Activated T-cell treated with anti-CD3 and anti-CD28 coated beads, Interleukin-2, amount 50 U/mL, for 24 hours (primary cell): ENCODE results near the gene SFI1.
"Not testable (repeated sequence)": the region's sequence is repeated elsewhere in the genome, so short reads cannot be mapped to it uniquely, and the experiment has no call there.

ENCODE experiments used
- DNase-seq: peaks from one replicate; pipeline ENCODE4 v3.0.0-alpha.2; 2020
- H3K27ac Mint-ChIP-seq: 2 replicates; pipeline ENCODE4 v1.8.0; 2020; ENCODE audit warnings: mild to moderate bottlenecking, mixed read lengths
- H3K27me3 Mint-ChIP-seq: 2 replicates; pipeline ENCODE4 v1.8.0; 2020; ENCODE audit warnings: mixed read lengths
- H3K36me3 Mint-ChIP-seq: 2 replicates; pipeline ENCODE4 v1.8.0; 2020; ENCODE audit warnings: low read depth, mixed read lengths
- H3K4me1 Mint-ChIP-seq: 2 replicates; pipeline ENCODE4 v1.8.0; 2020; ENCODE audit warnings: low read depth, mixed read lengths
- H3K4me3 Mint-ChIP-seq: 2 replicates; pipeline ENCODE4 v1.8.0; 2020; ENCODE audit warnings: mild to moderate bottlenecking, moderate library complexity, mixed read lengths
- H3K9me3 Mint-ChIP-seq: 2 replicates; pipeline ENCODE4 v1.8.0; 2020; ENCODE audit warnings: mixed read lengths

SFI1 gene

GRCh38 chr22:31507517-31507916 lies 11.2 kb downstream of the SFI1 start:
- H3K27me3 Mint-ChIP-seq, H3K9me3 Mint-ChIP-seq, DNase-seq, H3K4me3 Mint-ChIP-seq: not testable (repeated sequence)
- Mint-ChIP-seq H3K36me3 (peaks cover 86% of the 10 kb centered on the region), H3K4me1 (peaks cover 65% of the 10 kb centered on the region), H3K27ac (peak overlapping the region; percentile 19)

GRCh38 chr22:31508536-31508935 lies 12.2 kb downstream of the SFI1 start:
- no peak for DNase-seq
- H3K9me3 Mint-ChIP-seq: no peaks in the 10 kb centered on the region
- H3K4me3 Mint-ChIP-seq: no peak overlapping the region
- peaks cover 59% of the 10 kb centered on the region for H3K4me1 Mint-ChIP-seq
- H3K36me3 Mint-ChIP-seq: peaks cover 84% of the 10 kb centered on the region
- peak overlapping the region; percentile 85 for H3K27ac Mint-ChIP-seq
- no peaks in the 10 kb centered on the region for H3K27me3 Mint-ChIP-seq

DNA sequence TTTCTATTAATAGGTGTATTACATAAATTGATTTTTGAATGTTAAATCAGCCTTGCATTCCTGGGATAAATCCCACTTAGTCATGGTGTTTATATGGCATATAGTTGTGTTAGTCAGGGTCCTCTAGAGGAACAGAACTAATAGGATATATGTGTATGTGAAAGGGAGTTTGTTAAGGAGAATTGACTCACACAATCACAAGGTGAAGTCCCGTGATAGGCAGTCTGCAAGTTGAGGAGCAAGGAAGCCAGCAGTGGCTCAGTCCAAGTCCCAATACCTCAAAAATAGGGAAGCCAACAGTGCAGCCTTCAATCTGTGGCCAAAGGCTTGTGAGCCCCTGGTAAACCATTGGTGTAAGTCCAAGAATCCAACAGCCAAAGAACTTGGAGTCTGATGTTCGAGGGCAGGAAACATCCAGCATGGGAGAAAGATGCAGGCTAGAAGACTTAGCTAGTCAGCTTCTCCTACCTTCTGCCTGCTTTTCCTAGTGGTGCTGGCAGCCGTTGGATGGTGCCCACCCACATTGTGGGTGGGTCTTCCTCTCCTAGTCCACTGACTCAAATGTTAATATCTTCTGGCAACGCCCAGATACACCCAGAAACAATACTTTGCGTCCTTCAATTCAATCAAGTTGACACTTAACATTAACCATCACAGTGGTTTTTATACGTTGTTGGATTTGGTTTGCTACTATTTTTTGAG lies 12.9 kb downstream of the SFI1 start:
- H3K4me3 Mint-ChIP-seq: no peak overlapping the region
- H3K4me1 Mint-ChIP-seq: peaks cover 54% of the 10 kb centered on the region
- DNase-seq: no peak
- H3K27ac Mint-ChIP-seq: peak overlapping the region; percentile 85
- no peaks in the 10 kb centered on the region for H3K27me3 Mint-ChIP-seq
- peaks cover 84% of the 10 kb centered on the region for H3K36me3 Mint-ChIP-seq
- no peaks in the 10 kb centered on the region for H3K9me3 Mint-ChIP-seq

- Mint-ChIP-seq H3K4me3 (no peak overlapping the region), H3K36me3 (peaks cover 85% of the 10 kb centered on the region), H3K4me1 (peaks cover 67% of the 10 kb centered on the region), H3K27ac (peak overlapping the region; percentile 41), H3K27me3 (no peaks in the 10 kb centered on the region), H3K9me3 (peaks cover 2% of the 10 kb centered on the region)
- no peak for DNase-seq
These were observed 23.7 kb downstream of the SFI1 start for GRCh38 chr22:31520051-31520450.

DNA sequence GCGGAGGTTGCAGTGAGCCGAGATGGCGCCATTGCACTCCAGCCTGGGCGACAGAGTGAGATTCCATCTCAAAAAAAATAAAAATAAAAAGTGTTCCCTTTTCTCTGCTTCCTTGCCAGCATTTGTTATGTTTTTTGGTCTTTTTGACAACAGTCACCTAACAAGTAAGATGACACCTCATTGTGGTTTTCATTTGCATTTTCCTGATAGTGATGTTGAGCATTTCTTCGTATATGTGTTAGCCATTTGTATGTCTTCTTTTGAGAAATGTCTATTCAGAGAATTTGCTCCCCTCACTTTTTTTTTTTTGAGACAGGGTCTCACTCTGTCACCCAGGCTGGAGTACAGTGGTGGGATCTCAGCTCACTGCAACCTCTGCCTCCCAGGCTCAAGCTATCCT lies 27.8 kb downstream of the SFI1 start:
- Mint-ChIP-seq H3K4me3 (peak overlapping the region; percentile 35), H3K36me3 (peaks cover 88% of the 10 kb centered on the region), H3K27ac (peak overlapping the region; percentile 94), H3K4me1 (peaks cover 76% of the 10 kb centered on the region)
- H3K27me3 Mint-ChIP-seq, H3K9me3 Mint-ChIP-seq, DNase-seq: not testable (repeated sequence)

DNA sequence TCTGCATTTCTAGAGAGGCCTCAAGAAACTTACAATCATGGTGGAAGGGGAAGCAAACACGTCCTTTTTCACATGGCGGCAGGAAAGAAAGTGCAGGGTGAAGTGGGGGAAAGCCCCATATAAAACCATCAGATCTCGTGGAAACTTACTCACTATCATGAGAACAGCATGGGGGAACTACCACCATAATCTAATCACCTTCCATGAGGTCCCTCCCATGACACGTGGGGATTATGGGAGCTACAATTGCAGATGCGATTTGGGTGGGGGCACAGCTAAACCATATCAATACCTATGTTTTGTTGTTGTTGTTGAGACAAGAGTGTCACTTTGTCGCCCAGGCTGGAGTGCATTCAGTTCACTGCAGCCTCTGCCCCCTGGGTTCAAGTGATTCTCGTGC lies 29.9 kb downstream of the SFI1 start:
- Mint-ChIP-seq H3K36me3 (peaks cover 89% of the 10 kb centered on the region), H3K27me3 (no peaks in the 10 kb centered on the region), H3K9me3 (peaks cover 8% of the 10 kb centered on the region), H3K4me3 (peak overlapping the region; percentile 52), H3K27ac (peak overlapping the region; percentile 94), H3K4me1 (peaks cover 74% of the 10 kb centered on the region)
- DNase-seq: peak; percentile 56

DNA sequence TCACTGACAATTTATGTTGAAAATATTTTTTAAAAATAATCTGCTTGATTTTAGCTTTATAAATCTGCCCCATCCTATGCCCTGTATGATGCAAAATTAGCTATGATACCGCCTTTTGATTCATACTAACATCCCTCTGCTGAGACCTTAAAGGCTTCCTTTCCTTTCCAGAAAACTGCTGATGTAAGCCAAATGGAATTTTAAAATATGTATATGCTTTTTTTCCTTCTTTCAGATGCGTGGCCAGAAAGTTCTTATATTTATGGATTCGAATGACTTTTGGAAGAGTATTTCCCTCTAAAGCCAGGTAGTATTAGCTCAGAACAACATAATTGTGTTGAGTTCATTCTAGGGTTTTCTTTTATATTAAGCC lies 34.5 kb downstream of the SFI1 start:
- Mint-ChIP-seq H3K9me3 (peaks cover 2% of the 10 kb centered on the region), H3K4me1 (peaks cover 66% of the 10 kb centered on the region), H3K27me3 (no peaks in the 10 kb centered on the region), H3K36me3 (peaks cover 86% of the 10 kb centered on the region), H3K27ac (peak overlapping the region; percentile 83), H3K4me3 (no peak overlapping the region)
- DNase-seq: no peak

DNA sequence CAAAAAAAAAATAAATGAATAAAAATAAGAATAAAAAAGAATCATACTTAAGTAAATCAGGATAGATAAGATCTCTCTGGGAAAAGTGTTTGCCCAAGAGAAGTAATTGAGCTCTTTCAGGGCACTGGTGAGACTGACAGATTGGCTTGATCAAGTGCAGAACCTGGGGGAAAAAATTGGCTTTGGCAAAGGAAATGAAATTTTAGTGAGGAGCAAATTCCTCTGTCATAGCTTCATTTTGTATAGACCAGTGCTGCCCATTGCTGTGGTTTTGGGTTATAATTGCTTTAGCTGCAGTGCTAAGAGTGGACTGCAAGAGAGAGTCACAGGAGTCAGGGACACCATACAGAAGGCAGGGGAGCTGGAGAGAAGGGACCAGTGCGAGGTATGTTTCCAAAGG lies 35.7 kb downstream of the SFI1 start:
- DNase-seq: no peak
- H3K27ac Mint-ChIP-seq: peak overlapping the region; percentile 88
- peaks cover 81% of the 10 kb centered on the region for H3K36me3 Mint-ChIP-seq
- peaks cover 66% of the 10 kb centered on the region for H3K4me1 Mint-ChIP-seq
- H3K4me3 Mint-ChIP-seq: no peak overlapping the region
- no peaks in the 10 kb centered on the region for H3K27me3 Mint-ChIP-seq
- H3K9me3 Mint-ChIP-seq: no peaks in the 10 kb centered on the region

- Mint-ChIP-seq H3K36me3 (peaks cover 84% of the 10 kb centered on the region), H3K4me3 (no peak overlapping the region), H3K4me1 (peaks cover 75% of the 10 kb centered on the region), H3K27me3 (no peaks in the 10 kb centered on the region), H3K9me3 (no peaks in the 10 kb centered on the region), H3K27ac (peak overlapping the region; percentile 88)
- no peak for DNase-seq
These were observed 37.0 kb downstream of the SFI1 start for GRCh38 chr22:31533374-31533773.

DNA sequence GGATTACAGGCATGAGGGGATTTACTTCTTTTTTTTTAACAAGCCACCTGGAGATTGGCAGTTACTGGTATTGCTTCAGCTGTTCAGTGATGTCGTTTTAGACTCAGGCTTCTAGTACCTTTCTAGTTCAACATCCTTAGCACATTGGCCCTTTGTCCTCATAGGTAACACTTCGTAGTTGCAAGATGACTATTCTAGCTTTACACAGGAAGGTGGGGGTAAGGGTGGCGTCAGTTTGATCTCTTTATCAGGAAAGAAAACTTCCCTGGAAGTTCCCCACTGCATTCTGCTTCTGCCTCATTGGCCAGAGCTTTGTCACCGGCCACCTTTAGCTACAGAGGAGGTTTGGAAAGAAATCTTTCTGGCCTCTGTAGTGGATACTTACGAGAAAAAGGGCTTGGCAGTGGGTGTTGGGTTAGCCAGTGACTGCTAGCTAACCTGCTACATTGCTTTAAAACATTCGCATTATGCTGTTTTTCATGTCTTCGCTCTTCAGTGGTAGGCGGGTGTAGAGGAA lies 40.7 kb downstream of the SFI1 start:
- peak; percentile 58 for DNase-seq
- H3K27ac Mint-ChIP-seq: peak overlapping the region; percentile 97
- no peaks in the 10 kb centered on the region for H3K9me3 Mint-ChIP-seq
- H3K4me1 Mint-ChIP-seq: peaks cover 72% of the 10 kb centered on the region
- peaks cover 82% of the 10 kb centered on the region for H3K36me3 Mint-ChIP-seq
- H3K27me3 Mint-ChIP-seq: no peaks in the 10 kb centered on the region
- peak overlapping the region; percentile 59 for H3K4me3 Mint-ChIP-seq

DNA sequence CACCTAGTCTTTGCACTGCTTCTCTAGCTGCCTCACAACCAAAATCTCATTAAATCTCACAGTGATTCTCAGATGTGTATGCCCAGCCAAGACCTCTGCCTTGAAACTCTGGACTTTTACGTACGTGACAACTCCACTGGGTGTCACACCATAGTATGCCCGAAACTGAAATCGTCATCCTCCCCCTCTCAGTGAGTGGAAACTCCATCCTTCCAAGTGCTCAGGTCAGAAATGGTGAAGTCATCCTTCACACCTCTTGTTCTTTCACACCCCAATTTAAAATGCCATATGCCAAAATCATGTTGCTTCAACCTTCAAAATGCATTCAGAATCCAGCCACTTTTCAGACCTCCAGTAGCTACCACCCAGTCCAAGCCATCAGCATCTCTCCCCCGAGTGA lies 42.5 kb downstream of the SFI1 start:
- Mint-ChIP-seq H3K36me3 (peaks cover 74% of the 10 kb centered on the region), H3K27ac (peak overlapping the region; percentile 97), H3K27me3 (no peaks in the 10 kb centered on the region), H3K4me1 (peaks cover 60% of the 10 kb centered on the region), H3K9me3 (no peaks in the 10 kb centered on the region), H3K4me3 (peak overlapping the region; percentile 48)
- DNase-seq: no peak

DNA sequence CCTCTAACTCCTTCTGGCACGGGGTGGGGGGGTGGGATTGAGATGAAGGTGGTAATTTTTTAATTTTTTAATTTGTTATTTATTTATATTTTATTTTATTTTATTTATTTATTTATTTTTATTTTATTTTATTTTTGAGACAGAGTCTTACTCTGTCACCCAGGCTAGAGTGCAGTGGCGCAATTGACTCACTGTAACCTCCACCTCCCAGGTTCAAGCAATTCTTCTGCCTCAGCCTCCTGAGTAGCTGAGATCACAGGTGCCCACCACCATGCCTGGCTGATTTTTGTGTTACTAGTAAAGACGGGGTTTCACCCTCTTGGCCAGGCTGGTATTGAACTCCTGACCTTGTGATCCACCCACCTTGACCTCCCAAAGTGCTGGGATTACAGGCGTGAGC lies 43.8 kb downstream of the SFI1 start:
- Mint-ChIP-seq H3K27ac (peak overlapping the region; percentile 85), H3K36me3 (peaks cover 72% of the 10 kb centered on the region), H3K4me1 (peaks cover 62% of the 10 kb centered on the region)
- not testable (repeated sequence) for H3K27me3 Mint-ChIP-seq, H3K4me3 Mint-ChIP-seq, DNase-seq, H3K9me3 Mint-ChIP-seq

GRCh38 chr22:31540966-31541365 lies 44.6 kb downstream of the SFI1 start:
- H3K9me3 Mint-ChIP-seq: no peaks in the 10 kb centered on the region
- no peak for DNase-seq
- peaks cover 58% of the 10 kb centered on the region for H3K4me1 Mint-ChIP-seq
- no peak overlapping the region for H3K4me3 Mint-ChIP-seq
- peaks cover 69% of the 10 kb centered on the region for H3K36me3 Mint-ChIP-seq
- no peaks in the 10 kb centered on the region for H3K27me3 Mint-ChIP-seq
- H3K27ac Mint-ChIP-seq: peak overlapping the region; percentile 85

GRCh38 chr22:31544481-31545480 lies 48.4 kb downstream of the SFI1 start:
- peak overlapping the region; percentile 73 for H3K27ac Mint-ChIP-seq
- peaks cover 37% of the 10 kb centered on the region for H3K4me1 Mint-ChIP-seq
- no peaks in the 10 kb centered on the region for H3K9me3 Mint-ChIP-seq
- no peaks in the 10 kb centered on the region for H3K27me3 Mint-ChIP-seq
- H3K4me3 Mint-ChIP-seq: no peak overlapping the region
- H3K36me3 Mint-ChIP-seq: peaks cover 67% of the 10 kb centered on the region
- no peak for DNase-seq
